ENCODE results near the gene CACNG7. TPM values are rescaled to one million over a fixed set of nuclear protein-coding genes. Genes with fewer than 3 reads are reported as not detected.
"Not testable (repeated sequence)": the region's sequence is repeated elsewhere in the genome, so short reads cannot be mapped to it uniquely, and the experiment has no call there.

The CACNG7 gene, protein sequence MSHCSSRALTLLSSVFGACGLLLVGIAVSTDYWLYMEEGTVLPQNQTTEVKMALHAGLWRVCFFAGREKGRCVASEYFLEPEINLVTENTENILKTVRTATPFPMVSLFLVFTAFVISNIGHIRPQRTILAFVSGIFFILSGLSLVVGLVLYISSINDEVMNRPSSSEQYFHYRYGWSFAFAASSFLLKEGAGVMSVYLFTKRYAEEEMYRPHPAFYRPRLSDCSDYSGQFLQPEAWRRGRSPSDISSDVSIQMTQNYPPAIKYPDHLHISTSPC
- 1 to 10 TPM in 1 of 4 donors, under 1 TPM in 3; 0.66 to 1.4 (median 0.99) TPM for polyA plus RNA-seq (ENCODE audit: insufficient read length in 4 of 4)

GRCh38 chr19:53908935-53909415, at the start of gene CACNG7:
Gene CACNG7 (plus strand): TSS chr19:53909278. CDS start chr19:53912832, 3,554 bp downstream.
- no peak for DNase-seq (ENCODE audit: low read depth in 4 of 4, low spot score in 2 of 4)

GRCh38 chr19:53864308-53864836, 44.7 kb upstream of the CACNG7 start:
- no peak for DNase-seq (ENCODE audit: low read depth in 4 of 4, low spot score in 2 of 4)

GRCh38 chr19:53865523-53865917, 43.6 kb upstream of the CACNG7 start:
- DNase-seq (ENCODE audit: low read depth in 4 of 4, low spot score in 2 of 4) = no peak

DNA sequence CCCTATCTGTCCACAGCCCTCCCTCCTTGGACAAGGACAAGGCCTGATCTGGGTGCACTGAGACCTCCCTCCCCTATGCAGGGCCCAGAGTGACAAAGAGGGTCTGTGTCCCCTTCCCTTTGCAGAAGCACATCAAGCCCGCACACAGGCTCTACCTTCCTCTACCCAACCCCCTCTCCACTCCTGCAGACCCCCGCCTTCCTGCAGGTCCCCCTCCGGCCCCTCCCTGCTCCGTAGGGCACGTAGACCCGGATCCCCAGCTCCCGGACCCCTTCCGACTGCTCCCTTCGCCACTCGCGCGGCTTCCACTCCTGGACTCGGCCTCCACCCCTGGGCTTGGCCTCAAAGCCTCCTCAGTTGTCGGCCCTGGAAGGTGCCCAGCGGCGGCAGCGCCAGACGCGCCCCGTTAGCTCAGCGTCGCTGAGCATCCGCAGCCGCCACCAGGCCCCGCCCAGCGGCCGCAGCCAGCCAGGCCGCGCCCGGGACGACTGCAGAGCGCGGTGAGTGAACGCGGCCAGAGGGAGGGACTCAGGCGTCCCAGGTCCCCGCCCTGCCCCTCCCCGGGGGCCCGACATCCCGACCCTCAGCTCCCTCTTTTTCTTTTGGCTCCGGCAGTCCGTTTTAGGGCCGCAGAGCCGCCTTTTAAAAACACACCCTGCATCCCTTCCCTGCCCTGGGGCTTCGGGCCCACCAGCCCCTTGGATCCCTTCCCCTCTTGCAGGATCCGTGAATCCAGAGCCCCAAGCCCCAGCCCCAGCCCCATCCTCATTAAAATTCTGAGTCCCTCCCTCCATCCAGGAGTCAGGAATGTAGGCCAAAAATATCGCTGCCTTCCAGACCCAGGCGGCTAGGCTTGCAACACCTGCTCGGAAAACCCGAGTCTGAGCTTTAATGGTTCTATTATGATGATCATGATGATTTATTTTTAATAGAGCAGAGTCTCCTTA, 42.9 kb upstream of the CACNG7 start:
- peak in 1 of 4 donors; percentile 50 for DNase-seq (ENCODE audit: low read depth in 4 of 4, low spot score in 2 of 4)

DNA sequence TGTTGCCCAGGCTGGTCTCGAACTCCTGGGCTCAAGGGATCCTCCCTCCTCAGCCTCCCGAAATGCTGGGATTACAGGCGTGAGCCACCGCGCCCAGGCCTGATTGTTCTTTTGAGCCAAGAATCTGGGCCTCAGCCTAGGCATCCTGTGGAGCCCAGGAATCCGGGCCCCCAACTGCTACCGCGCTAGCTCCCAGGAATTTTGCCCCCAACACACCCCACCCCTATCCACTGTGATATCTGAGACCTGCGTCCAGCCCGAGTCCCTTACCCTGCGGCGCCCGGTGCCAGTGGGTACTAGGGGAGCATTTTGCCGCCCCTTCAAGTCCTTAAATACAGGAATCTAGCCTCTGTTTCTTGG, 42.2 kb upstream of the CACNG7 start:
- DNase-seq (ENCODE audit: low read depth in 4 of 4, low spot score in 2 of 4) = no peak

DNA sequence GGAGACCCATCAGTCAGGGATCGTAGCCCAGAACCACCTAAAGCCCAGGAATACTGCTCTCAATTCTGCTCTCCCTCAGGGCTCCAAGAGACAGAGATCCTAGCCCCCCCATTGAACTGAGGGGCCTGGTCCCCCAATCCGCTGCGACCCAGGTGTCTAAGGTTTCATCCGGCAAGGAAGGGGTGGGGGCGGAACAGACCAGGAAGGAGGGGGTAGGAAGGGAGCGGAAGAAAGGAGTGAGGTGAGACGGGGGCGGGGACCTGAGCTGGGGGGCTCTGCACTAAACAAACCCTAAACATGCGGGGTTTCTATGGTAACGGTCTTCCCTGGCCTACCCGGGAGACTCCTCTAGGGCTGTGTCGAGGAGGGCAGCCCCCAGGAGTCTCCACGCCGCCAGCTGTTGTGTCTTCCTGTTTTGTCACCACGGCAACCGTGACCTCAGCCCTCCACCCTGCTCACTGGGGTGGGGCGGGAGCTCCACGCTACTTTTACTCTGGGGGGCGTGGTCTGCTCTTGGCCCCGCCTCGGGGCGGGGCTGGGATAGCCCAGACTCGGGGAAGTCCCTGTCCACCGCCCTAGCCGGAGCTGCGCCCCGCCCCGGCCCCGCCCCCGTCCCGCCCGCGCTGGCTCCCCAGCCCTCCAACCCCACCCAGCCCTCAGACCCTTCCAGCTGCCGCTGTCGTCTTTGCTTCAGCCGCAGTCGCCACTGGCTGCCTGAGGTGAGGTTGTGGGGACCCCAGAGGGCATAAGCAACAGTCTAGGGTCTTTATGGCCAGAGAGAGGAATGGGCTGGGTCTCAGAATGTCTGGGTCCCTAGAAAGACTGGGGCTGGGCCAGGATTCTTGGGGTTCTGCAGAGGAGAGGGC, 41.6 kb upstream of the CACNG7 start, which contains the start of gene MYADM:
Gene MYADM, plus strand, starts transcription at position 659 of the 866 bp plus-strand sequence. CDS start 5,647 bp downstream, outside the sequence.
- DNase-seq (ENCODE audit: low read depth in 4 of 4, low spot score in 2 of 4) = peak; percentile 95 to 100 (median 99)

GRCh38 chr19:53868091-53868891, 40.8 kb upstream of the CACNG7 start:
- DNase-seq (ENCODE audit: low read depth in 4 of 4, low spot score in 2 of 4) = no peak

GRCh38 chr19:53868892-53869804, 39.9 kb upstream of the CACNG7 start:
- peak in 3 of 4 donors; percentile 69 to 81 (median 77) for DNase-seq (ENCODE audit: low read depth in 4 of 4, low spot score in 2 of 4)

DNA sequence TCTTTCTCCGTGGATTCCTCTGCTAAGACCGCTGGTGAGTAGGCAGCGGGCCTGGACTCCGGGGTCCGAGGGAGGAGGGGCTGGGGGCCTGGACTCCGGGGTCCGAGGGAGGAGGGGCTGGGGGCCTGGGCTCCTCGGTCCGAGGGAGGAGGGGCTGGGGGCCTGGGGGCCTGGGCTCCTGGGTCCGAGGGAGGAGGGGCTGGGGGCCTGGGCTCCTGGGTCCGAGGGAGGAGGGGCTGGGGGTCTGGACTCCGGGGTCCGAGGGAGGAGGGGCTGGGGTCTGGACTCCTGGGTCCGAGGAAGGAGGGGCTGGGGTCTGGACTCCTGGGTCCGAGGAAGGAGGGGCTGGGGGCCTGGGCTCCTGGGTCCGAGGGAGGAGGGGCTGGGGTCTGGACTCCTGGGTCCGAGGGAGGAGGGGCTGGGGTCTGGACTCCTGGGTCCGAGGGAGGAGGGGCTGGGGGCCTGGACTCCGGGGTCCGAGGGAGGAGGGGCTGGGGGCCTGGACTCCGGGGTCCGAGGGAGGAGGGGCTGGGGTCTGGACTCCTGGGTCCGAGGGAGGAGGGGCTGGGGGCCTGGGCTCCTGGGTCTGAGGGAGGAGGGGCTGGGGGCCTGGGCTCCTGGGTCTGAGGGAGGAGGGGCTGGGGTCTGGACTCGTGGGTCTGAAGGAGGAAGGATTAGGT, 39.1 kb upstream of the CACNG7 start:
- not testable (repeated sequence) for DNase-seq (ENCODE audit: low read depth in 4 of 4, low spot score in 2 of 4)

DNA sequence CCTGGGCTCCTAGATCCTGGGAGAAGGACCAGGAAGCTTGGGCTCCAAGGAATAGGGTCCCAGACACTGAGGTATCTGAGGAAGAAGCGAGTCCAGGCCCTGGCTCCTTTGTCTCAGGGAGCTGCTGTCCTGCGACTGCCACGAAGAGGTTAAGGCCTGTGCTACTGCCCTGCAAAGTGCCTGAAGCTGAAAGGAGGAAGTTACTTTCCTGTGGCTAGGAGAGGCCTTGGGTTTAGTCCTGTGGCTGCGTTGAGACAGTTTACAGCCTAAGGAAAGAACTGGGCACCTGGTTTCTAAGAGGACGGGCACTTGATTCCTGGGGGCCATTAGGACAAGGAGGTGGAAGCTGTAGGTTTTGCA, 38.6 kb upstream of the CACNG7 start:
- DNase-seq (ENCODE audit: low read depth in 4 of 4, low spot score in 2 of 4) = no peak

DNA sequence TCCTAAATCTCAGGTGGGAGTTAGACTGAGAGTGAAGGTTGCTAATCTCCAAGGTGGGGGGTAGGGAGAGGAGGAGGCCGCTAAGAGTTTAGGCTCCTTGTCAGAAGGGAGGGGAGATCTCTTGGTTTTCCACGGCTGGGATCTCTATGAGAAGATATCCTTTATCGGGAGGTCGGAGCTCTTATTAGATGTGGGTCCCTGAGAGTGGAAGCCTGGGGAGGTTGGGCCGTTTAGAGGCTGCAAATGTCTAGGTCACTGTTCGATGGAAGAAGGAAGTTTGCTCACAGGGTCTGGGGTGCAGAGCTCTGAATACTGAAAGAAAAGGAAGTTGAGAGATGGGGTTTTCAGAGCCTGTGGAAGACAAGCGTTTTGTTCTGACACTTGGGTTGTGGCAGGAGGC, 37.6 kb upstream of the CACNG7 start:
- no peak for DNase-seq (ENCODE audit: low read depth in 4 of 4, low spot score in 2 of 4)

DNA sequence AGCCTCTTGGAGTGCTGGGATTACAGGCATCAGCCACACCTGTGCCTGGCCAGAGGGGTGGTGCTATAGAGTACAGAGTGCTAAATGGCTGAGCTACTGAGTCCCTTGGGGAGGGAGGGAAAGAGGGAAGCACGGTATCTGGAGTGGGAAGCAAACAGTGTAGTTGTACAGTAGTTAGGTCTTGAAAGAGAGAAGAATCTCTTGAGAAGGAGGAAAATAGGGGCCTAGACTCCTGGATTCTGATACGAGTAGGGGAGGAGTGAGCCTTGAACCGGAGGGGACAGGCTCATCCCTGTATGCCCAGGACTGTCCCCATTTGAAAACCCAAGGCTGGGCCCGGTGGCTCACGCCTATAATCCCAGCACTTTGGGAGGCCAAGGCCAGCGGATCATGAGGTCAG, 36.3 kb upstream of the CACNG7 start:
- DNase-seq (ENCODE audit: low read depth in 4 of 4, low spot score in 2 of 4) = no peak

DNA sequence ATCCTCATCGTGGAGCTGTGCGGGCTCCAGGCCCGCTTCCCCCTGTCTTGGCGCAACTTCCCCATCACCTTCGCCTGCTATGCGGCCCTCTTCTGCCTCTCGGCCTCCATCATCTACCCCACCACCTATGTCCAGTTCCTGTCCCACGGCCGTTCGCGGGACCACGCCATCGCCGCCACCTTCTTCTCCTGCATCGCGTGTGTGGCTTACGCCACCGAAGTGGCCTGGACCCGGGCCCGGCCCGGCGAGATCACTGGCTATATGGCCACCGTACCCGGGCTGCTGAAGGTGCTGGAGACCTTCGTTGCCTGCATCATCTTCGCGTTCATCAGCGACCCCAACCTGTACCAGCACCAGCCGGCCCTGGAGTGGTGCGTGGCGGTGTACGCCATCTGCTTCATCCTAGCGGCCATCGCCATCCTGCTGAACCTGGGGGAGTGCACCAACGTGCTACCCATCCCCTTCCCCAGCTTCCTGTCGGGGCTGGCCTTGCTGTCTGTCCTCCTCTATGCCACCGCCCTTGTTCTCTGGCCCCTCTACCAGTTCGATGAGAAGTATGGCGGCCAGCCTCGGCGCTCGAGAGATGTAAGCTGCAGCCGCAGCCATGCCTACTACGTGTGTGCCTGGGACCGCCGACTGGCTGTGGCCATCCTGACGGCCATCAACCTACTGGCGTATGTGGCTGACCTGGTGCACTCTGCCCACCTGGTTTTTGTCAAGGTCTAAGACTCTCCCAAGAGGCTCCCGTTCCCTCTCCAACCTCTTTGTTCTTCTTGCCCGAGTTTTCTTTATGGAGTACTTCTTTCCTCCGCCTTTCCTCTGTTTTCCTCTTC, 35.1 kb upstream of the CACNG7 start:
- no peak for DNase-seq (ENCODE audit: low read depth in 4 of 4, low spot score in 2 of 4)

DNA sequence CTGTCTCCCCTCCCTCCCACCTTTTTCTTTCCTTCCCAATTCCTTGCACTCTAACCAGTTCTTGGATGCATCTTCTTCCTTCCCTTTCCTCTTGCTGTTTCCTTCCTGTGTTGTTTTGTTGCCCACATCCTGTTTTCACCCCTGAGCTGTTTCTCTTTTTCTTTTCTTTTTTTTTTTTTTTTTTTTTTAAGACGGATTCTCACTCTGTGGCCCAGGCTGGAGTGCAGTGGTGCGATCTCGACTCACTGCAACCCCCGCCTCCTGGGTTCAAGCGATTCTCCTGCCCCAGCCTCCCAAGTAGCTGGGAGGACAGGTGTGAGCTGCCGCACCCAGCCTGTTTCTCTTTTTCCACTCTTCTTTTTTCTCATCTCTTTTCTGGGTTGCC, 34.5 kb upstream of the CACNG7 start:
- no peak for DNase-seq (ENCODE audit: low read depth in 4 of 4, low spot score in 2 of 4)

DNA sequence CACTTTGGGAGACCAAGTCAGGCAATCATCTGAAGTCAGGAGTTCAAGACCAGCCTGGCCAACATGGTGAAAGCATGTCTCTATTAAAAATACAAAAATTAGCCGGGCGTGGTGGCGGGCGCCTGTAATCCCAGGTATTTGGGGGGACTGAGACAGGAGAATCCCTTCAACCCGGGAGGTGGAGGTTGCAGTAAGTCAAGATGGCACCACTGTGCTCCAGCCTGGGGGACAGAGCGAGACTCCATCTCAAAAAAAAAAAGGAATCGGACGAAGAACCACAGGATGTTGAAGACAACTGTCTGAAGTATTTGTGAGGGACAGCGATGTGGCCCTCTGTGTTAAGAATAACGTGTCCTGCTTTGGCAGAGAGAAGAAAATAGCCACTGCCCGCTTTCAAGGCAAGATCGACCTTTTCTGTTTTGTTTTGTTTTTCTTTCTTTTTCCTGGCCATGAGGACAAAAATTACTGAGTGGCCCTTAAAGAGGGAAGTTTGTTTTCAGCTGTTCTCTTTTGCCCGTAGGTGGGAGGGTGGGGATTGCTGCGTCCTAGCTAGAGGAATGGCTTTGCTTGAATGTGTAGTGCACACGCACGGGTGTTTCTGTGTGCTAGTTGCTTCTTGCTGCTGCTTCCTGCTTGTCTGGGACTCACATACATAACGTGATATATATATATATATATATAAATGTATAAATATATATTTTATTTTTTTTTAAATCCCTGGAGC, 33.3 kb upstream of the CACNG7 start:
- no peak for DNase-seq (ENCODE audit: low read depth in 4 of 4, low spot score in 2 of 4)

DNA sequence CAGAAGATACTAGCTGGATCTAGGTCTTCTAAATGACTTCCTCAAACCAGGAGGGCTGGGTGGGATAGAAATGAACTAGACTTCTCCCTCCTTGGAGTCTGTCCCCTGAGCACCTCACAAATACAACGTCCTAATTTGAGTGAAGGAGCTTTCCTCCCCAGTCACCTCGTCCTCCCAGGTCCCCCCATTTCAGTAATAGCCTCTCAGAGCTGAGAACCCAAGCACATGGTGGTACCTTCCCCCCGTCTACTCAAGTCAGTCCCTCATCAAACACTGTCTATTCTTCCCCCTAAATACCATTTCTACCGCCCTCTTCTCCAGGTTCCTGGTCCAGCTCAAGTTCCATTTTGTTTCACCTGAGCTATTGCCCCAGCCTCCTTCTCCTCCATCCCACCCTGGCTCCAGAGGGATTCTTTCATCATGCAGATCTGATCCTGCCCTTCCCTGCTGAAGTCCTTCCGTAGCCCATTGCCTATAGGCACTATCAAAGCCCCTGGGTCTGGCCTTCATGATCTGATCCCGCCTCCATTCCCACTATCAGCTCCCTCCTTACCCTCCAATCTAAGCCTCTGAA, 32.3 kb upstream of the CACNG7 start:
- no peak for DNase-seq (ENCODE audit: low read depth in 4 of 4, low spot score in 2 of 4)

All from left renal cortex interstitium (tissue), 4 donors.